Renal cortex interstitium (tissue), 11 donors: ENCODE data around the gene ZNF860. TPM values are rescaled to one million over a fixed set of nuclear protein-coding genes. Genes with fewer than 3 reads are reported as not detected.
A peak's percentile ranks its signal among the peaks of the same experiment; 100 is the strongest.

Experiments
- DNase-seq, 11 donors: peaks; one replicate each; pipeline ENCODE4 v3.0.0-alpha.2; 2013; ENCODE audit warnings: low read depth in 9 of 11, low spot score in 4 of 11; ENCODE audit errors: extremely low read depth in 1 of 11
- polyA plus RNA-seq, 3 donors: library from polyadenylated mRNA; unstranded; fragments of 120-200 nt; gene quantifications; one replicate each; pipeline ENCODE4 v1.2.1, GENCODE V29; 2013; ENCODE audit not compliant: insufficient read length in 3 of 3

ZNF860 gene
- polyA plus RNA-seq, 3 donors, result 2.6 to 3.6 (median 2.7) TPM

DNA sequence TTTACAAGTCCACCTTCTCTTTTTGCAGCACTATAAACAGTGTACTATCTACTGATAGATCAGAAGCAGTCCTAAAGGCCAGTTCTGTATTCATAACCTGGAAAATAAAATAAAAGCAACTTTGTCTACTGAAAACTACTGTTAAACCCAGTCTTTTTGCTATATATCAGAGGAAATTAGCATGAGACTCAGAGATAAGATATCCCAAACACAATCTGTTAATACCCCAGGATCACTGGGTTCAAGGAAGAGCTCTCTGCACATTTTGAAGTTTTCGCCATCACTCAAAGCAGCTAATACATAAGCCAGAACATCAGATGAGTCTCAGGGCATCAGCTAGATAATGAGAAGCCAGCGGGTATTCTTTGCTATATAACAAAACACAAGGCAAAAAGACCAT lies 22.3 kb upstream of the ZNF860 start:
- DNase-seq, result no peak

DNA sequence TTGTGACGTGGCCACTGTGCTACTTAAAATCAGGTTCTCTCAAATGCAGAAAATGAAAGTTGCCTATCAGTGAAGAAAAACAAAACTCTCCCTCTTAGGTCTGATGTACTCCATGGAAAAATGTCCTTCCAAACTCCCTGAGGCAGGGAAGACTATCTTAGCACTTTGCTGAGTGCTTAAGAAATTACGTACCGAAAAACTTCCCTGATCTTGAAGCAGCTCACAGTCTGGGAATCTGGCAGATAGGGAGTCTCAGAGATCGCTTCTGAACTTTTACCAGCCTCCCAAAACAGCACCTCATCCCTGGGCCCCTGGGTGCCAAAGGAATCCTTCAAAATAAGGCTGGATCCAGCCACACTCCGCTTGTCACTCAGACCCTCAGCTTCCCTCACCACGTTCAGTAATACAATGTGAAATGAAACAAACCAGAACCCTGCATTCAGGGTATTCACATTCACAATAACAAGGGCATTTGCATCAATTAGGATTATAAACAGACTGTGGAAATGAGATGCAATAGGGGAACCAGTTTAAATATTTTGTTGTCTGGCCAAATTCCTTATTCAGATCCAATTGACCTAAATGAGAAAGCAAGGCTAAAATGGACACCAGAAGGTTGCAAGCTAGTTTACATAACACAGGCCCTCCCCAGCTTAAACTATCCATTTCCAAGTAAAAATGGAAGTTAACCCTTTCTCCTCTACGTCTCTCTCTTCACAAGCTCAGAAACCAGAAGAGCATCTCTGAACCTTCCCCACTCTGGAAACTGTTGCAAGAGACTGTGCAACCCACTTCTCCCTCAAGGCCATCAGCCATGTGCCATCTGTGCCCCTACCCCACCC lies 21.4 kb upstream of the ZNF860 start:
- DNase-seq, result no peak

DNA sequence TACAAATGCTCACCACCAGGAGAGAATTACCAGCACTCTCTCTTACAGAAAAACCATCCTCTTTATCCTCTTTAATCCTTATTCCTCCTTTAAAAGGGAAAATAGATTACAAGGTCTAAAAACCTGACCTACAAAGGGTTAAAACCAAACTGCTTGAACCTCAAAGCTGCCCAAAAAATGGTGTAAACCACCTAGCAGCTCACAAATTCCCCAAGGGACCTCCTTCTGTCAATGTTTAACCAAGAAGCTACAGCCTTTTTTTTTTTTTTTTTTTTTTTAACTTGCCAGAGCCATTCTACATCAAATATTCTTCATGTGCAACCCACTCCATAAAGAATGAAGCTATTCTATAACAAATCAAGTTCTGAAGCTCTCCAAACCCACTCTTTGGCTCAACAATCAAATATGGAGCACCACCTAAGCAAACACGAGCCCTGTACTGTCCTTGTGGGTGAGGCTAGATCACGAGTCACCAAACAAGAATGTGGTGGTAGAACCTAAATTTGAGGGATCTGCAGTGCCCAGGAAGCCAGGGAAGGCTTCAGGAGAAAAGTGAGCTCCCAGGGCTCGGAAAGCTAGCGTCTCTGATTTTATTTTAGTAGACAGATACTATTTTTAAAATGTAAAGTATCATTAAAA lies 20.6 kb upstream of the ZNF860 start:
- DNase-seq, result no peak

DNA sequence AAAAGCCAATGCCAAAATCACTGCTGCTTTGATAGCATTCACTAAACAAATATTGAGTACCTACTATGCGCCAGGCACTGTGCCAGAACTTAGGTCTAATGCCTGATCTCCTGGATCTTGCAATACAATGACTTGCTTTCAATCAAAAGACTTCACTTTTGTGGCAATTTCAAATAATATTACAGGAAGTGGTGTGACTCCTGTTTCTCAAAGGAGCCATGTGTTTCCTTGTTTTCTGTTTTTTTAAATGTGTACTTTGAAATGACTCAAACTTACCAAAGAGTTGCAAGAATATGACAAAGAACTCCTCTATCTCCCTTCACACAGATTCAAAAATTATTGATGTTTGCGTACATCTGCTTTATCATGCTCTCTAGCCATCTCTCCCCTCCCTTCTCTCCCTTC lies 18.7 kb upstream of the ZNF860 start:
- no peak for DNase-seq

DNA sequence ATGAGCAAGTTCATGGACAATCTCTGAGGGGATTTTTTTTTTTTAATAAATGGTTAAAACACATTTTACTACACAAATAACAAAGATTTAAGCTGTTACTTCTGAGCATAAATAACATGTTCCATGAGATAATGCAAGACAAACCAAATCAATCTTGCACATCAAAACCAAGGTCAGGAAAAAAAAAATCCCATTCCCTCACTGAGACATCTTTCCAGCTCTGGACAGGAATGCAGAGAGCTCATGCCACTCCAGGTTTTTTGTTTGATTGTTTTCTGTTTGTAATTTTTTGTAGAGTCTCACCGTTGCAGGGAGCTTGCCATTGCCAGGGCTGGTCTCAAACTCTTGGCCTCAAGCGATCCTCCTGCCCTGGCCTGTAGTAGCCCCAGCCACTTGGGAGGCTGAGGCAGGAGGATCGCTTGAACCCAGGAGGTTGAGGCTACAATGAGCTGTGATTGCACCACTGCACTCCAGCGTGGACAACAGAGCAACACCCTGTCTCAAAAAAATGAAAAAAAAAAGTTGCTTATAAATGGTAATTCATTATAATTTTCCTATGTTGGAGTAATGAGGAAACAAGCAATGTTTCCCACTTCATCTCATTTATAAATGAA lies 14.5 kb upstream of the ZNF860 start:
- no peak for DNase-seq

DNA sequence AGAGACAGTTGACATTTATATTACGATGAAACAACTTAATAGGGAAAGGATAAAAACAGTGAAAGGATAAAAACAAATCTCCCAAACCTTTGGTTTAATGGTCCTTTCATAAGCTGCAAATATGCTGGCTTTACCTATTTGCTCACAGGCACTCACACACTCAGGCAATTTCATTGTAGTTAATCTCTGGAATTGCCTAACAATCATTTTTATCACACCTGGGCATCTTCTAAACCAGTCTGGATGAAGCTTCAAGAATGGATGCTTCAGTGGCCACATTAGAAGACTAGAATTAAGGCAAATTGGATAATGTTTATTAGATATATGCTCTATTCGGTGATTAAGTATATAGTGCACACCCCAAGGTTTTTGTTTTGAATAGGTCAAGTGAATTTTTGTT lies 14.0 kb upstream of the ZNF860 start:
- DNase-seq, result no peak

DNA sequence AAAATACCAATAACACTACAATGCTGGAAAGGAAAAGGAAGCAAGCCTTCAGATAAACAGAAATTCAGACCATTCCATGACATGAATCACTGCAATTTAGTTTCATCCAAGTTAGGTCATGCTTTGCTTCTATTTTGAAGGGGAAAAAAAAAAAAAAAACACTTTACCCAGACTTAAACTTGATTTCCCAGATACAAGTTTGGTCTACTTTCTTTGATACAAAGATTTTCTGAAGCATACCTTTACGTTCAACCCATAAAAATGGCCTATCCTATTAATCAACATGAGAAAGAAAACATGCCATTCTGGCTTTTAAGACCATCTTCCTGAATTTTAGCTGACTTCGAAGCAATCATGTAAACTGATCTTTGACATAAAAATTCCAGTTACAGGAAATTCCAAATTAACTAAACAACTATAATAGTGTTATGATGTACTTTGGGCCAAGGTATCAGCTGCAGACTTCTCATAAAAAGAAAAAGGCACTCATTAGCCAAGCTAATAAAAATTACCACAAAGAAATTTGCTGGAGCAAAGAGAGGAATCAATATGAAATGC lies 13.1 kb upstream of the ZNF860 start:
- DNase-seq, result no peak

DNA sequence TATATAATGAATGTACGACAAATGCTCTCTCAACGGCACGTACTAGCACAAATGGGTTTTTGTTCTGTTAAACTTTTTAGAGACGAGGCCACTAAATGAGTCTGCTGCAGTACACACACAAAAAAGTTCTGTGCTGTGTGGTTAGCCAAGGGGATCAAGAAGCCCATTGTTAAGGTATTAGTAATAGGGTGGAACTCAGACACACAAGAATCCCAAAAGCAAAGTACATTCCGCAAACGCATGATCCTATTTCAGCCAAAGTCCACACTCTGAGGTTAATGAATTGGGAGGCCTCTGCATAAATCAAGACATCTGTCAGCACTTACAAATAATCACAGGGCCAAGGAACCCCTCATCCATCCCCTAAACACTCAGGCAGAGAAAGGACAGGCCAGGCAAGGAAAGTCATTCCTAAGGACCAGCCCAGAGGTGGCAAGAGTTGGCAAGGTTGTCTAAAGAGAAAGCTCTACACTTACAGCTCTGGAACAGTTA lies 12.6 kb upstream of the ZNF860 start:
- DNase-seq, result peak in 10 of 11 donors; percentile 50 to 88 (median 72)

DNA sequence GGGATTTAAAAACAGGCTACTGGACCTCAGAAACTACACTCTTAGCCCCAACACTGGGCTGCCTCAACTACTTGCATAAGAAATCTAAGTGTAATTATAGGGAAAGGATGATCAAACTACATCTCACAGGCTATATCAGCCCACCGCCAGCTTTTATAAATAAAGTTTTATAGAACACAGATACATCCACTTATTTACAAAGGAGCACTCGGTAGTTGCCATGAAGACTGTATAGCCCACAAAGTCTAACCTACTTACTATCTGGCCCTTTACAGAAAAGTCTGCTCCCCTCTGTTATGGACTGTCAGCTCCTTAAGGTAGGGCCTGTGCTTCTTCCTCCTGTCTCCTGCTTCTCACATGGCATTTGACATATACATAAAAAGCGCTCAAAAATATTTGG lies 9.9 kb upstream of the ZNF860 start:
- DNase-seq, result no peak

DNA sequence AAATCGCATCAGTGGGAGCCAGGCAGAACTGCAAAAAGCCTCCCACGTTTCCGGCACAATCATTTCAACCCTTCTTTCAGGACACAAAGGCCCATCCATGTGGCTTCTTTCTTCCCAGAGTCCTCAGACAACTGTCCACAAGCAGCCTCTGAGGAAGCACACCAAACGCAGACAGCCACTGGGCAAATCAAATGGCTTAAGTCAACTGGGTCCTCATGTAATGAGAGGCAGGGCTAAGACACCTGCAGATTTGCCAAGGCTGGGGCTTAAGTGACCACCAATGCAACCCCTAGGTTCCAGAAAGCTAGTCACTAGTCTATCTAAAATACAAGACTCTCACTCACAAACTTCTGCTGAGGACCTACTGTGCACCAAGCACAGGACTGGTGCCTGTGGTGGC lies 8.5 kb upstream of the ZNF860 start:
- DNase-seq, result no peak

DNA sequence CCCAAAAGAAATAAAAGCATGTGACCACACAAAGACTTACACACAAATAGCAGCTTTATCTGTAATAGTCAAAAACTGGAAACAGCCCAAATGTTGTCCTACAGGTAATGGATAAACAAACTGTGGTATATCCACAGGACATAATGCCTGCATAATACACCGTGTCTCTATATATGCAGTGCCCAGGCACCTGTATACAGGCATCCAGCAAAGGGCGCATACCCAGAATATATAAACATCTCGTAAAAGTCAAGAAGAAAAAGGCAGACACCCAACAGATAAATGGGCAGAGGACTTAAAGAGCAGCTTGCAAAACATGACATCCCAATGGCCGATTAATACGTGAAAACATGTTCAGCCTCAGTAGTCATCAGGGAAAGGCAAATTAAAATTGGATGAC lies 7.7 kb upstream of the ZNF860 start:
- no peak for DNase-seq

DNA sequence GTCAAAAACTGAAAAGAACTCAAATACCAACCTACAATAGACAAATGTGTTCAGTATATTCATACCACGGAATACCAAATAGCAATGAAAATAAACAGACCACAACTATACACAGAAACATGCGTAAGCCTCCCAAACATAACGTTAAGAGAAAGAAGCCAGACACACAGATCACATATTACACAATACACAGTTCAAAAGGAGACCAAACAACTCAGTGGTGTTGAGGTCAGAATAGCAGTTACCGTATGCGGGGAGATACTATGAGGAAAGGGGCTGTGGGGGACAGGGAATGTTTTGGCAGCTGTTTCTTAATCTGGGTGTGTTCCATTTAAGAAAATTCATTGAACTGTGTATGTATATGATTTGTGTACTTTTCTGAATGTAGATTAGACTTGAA lies 7.1 kb upstream of the ZNF860 start:
- DNase-seq, result no peak

DNA sequence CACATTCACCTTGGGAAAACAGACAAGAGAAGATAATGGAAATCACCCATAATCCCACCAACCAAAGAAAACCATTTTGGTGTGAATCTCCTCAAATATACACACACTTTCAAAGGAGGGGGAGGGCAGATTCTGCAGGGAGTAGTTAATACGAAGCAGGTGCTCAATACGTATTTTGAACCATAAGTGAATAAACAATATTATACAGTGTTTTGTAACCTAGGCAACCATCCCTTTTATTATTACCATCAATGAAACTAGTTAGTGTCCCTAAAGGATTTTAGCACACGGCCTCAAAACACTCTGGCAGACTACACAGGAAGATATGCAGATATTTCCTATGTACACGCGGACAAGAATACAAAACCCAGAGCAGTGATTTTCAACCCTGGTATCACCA lies 6.6 kb upstream of the ZNF860 start:
- no peak for DNase-seq

DNA sequence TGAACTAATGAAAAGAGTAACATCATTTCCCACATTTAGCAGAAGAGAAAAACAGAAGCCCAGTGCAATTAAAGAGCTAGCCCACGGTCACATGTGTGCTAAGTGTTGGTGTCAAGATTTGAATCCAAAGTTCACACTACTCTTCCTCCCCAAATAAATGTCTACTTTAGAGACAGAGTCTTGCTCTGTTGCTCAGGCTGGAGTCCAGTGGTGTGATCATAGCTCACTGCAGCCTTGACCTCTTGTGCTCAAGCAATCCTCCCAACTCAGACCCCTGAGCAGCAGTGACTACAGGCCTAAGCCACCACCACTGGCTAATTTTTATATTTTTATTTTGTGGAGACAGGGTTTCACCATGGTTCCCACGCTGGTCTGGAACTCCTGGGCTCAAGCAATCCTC lies 5.2 kb upstream of the ZNF860 start:
- no peak for DNase-seq

DNA sequence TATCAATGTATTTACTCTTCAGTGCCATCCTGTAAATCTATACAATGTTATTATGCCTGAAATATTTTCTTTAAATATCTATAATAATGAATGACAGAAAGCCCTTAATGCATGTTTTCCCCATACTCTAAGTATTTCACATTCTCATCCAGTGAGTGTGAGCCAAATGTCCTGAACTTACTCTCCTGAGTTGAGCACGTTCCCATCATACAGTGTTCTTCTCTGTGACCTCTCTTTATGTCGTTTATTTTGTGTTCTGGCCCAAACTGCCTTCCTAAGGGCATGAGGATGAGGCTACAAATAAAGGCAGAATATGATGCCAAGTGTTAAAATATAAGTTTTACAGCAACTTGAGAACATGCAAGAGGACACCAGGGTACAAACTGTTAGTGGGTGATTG lies 3.8 kb upstream of the ZNF860 start:
- DNase-seq, result no peak

DNA sequence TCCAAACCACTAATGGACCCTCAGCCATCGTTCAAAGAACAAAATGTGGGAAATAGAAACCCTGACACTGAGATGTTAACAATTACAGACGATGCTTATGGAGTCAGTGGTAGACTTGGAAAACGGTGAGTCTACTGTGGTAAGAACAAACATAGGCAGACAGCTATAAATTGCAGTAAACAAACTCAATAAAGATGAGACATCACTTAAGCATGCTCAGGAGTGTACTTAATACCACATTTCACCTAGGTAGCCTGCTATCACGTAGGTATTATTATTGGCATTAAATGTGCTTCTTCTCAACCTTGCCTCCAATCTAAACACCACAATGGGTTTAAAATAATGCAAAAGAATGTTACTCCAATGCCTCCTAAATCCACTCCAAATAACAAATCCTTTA lies 3.0 kb upstream of the ZNF860 start:
- DNase-seq, result no peak

DNA sequence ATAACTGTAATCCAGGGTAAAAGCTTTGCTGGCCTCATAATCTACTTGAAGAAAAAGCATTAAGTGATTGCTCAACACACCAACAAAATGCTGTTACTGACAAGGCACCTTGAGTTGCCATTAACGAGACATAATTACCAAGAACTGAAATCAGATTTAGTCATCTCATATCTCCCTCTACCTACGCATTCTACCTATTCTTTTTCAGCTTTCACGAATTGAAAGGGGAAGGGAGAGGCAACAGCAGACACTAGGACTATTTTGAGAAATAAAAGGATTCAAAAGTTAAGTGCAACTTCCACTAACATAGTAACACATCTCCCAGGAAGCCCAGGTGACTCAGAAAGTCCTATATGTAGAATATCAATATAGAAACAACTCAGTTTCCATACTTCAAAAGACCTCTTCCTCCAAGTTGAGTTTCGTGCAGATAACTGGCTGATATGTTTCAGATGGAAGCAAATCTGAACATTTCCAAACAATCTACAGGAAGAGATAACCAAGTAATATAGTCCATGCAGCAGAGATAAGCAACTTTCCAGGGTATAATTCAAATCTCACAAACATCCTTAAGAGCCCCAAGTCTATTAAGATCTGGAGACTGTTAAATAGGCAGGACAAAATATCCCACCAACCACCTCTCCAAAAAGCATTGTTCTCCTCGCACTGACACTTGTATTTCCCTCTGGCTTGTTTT lies 2.4 kb upstream of the ZNF860 start:
- DNase-seq, result no peak

DNA sequence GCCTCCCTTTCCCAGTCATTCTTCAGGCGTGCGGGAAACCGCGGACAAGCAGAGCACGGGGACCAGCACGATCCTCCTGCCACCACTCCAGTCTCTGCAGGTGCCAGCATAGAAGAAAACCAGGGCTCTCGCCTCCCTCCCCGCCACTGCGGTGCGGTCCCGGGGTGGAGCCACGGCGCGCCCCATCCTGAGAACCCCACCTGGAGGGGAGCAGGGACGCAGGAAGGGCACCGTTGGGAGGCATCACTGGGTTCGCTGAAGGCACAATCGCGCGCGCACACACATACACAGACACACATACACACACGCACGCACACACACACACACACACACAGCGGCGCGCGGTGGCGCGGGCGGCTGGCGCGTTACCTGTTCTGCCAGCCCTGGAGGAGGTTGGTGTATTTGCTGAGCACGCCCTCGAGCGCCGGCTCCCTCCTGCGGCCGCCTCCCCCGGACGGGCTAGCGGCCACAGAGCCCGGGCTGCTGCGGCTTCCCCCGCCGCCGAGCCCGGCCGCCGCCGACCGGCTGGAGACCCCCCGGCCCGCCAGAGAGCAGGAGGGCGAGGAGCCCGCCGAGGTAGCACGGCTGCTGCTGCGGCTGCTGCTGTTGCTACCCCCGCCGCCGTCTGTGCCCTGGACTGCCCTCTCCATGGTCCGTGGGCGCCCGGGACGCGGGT lies 882 bp upstream of the ZNF860 start:
- DNase-seq, result peak in 6 of 11 donors; percentile 45 to 68 (median 57)

DNA sequence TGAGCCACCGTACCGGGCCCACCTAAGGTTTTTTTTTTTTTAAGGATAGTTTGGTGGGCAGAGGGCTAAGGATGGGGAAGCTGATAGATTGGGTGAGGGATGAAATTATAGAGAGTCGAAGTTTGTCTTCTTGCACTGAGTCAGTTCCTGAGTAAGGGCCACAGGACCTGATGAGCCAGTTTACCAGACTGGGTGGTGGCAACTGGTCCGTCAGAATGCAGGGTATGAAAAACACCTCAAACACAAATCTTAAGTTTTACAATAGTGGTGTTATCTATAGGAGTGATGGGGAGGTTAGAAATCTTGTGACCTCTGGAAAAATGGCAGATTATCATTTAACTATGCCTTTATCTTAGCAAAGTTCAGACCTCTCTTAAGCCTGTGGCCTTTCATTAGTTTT lies 2.8 kb downstream of the ZNF860 start:
- no peak for DNase-seq
